T-helper 1 cell treated with Interleukin-12 subunit alpha and Interleukin-12 subunit beta and Interleukin-4 antibody, amounts not matched to agents 30 ng/mL and 1 ng/mL, for 36 hours (primary cell): ENCODE data around the gene FLOT1. TPM values are rescaled to one million over a fixed set of nuclear protein-coding genes. Genes with fewer than 3 reads are reported as not detected.
"Not testable (repeated sequence)": the region's sequence is repeated elsewhere in the genome, so short reads cannot be mapped to it uniquely, and the experiment has no call there.

Source experiments
- intact Hi-C: fragments of 100-400 bp; cut with micrococcal nuclease; formaldehyde crosslinking; loops from one replicate; pipeline ENCODE4 v1.15.1; 2024
- total RNA-seq: library from RNA; stranded (reverse); gene quantifications from 2 replicates; pipeline ENCODE4 v1.2.3, GENCODE V29; 2022

Gene FLOT1
- total RNA-seq, 1 donor from 2014 or later, result 201 TPM

DNA sequence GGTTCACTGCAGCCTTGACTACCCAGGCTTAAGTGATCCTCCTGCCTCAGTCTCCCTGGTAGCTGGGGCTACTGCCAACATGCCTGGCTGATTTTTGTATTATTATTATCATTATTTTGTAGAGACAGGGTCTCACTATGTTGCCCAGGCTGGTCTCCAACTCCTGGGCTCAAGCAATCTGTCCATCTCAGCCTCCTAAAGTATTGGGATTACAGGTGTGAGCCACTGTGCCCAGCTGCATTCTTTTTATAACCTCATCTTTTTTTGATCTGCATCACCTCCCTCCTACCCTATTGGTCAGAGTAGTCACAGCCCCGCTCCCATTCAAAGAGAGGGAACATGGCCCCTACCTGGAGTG, 25.4 kb upstream of the FLOT1 start:
- intact Hi-C loops, result loop anchor here (1.0 kb wide), 2 partner anchors 24 to 31 kb away; partner anchors contain the start of gene IER3

- intact Hi-C loops, result loop anchor here (1.0 kb wide), 2 partner anchors 23 to 30 kb away; partner anchors contain the start of gene IER3
Measured at GRCh38 chr6:30767158-30767943, 24.9 kb upstream of the FLOT1 start.

DNA sequence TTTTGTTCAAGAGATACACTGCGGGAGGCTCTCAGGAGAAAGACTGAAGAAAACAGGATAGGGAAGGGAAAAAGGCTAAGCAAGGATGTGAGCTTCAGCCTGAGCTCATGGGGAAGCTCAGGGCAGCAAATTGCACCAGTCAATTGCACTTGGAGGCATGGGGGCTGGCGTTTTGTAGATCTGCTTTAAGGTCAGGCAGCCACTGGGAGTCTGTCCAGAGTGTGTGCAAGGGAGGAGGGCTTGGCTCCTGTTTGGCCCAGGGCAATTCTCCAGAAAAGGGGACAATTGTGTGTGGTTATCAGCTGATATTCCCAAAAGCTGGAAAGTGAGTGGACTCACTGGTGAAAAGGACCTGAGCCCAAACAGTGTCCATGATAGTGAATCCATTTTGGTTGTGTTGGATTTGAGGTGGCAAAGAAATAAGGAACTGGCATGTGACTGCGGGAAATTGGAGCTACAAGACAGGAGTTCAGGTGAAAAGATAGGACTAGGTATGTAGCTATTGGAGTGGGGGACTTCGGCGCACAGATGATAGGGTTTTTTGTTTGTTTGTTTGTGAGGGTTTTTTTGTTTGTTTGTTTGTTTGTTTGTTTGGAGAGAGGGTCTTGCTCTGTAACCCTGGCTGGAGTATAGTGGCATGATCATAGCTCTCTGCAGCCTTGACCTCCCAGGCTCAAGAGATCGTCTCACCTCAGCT, 24.1 kb upstream of the FLOT1 start:
- intact Hi-C loops, result loop anchor here (1.0 kb wide), 2 partner anchors 22 to 29 kb away; partner anchors contain the start of gene IER3

DNA sequence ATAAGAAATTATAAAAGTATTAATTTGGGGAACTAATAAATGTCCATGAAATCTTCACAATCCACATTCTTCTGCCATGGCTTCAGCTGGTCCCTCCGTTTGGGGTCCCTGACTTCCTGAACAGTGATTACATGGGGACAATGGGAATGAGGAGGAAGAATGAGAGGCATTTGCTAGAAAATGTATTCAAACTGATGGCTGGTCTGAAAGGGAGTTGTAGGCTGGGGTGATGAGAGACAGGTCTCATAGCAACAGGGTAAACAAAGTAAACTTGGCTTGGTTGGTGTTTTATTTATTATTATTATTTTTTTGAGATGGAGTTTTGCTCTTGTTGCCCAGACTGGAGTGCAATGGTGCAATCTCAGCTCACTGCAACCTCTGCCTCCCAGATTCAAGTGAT, 23.0 kb upstream of the FLOT1 start:
- intact Hi-C loops, result not testable (repeated sequence)

- intact Hi-C loops, result not testable (repeated sequence)
Measured at GRCh38 chr6:30764490-30765043, 22.1 kb upstream of the FLOT1 start.

- intact Hi-C loops, result no loop called here
Measured at GRCh38 chr6:30763618-30764489, 21.4 kb upstream of the FLOT1 start.

GRCh38 chr6:30763155-30763617, 20.7 kb upstream of the FLOT1 start:
- intact Hi-C loops, result no loop called here

DNA sequence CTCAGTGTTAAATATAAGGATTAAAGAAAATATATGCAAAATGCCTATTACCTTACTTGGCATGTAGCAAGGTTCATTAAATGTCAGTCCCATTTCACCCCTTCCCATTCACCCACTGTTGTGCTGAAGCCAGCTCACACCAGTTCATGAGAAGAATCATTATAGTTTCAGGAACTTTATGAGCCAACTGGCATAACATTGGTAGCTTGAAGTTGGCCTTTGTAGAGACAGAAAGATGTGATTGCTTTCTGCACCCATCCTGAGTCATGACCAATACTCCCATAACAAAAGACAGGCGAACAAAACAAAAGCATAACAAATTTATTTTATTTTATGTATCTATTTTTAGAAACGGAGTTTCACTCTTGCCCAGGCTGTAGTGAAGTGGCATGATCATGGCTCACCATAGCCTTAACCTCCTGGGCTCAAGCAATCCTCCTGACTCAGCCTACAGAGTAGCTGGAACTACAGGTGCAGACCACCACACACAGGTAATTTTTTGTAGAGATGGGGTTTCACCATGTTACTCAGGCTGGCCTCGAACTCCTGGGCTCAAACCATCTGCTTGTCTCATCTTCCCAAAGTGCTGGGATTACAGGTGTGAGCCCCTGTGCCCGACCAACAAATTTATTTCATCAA, 19.4 kb upstream of the FLOT1 start:
- intact Hi-C loops, result no loop called here

- intact Hi-C loops, result no loop called here
Measured at GRCh38 chr6:30760549-30760948, 18.1 kb upstream of the FLOT1 start.

DNA sequence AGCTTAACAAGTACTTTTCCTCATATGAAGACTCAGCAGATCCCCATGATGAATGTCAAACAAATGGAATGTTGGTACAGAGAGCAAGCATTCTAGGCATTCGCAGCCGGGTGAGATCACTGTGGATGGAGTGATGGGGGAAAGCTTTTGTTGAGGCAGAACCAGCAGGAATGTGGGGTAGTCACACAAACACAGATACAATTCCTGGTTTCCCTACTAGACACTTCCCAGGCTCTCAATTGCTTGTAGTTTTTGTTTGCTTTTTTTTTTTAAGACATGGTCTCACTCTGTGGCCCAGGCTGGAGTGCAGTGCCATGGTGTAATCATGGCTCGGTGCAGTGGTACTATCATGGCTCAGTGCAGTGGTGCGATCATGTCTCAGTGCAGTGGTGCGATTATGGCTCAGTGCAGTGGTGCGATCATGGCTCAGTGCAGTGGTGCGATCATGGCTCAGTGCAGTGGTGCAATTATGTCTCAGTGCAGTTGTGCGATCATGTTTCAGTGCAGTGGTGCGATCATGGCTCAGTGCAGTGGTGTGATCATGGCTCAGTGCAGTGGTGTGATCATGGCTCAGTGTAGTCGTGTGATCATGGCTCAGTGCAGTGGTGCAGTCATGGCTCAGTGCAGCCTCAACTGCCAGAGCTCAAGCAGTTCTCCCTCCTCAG, 17.2 kb upstream of the FLOT1 start:
- intact Hi-C loops, result no loop called here

GRCh38 chr6:30757261-30757904, 14.9 kb upstream of the FLOT1 start:
- intact Hi-C loops, result no loop called here

GRCh38 chr6:30756405-30757003, 14.0 kb upstream of the FLOT1 start:
- intact Hi-C loops, result not testable (repeated sequence)

DNA sequence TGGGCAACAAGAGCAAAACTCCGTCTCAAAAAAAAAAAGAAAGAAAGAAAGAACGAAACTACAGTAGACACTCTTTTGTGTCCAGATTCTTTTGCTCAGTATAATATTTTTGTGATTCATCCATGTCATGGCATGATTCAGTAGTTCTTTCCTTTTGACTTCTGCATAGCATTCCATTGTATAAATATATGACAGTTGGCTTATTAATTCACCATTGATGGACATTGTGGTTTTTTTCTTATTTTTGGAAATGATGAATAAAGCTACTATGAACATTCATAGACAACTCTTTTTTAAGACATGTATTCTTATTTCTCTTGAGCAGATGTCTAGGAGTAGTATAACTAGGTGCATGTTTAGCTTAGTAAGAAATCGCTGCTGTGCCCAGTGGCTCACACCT, 12.1 kb upstream of the FLOT1 start:
- intact Hi-C loops, result no loop called here

- intact Hi-C loops, result no loop called here
Measured at GRCh38 chr6:30752157-30752927, 9.9 kb upstream of the FLOT1 start.

GRCh38 chr6:30750379-30750668, 7.8 kb upstream of the FLOT1 start:
- intact Hi-C loops, result no loop called here

GRCh38 chr6:30749554-30750378, 7.3 kb upstream of the FLOT1 start:
- intact Hi-C loops, result no loop called here

DNA sequence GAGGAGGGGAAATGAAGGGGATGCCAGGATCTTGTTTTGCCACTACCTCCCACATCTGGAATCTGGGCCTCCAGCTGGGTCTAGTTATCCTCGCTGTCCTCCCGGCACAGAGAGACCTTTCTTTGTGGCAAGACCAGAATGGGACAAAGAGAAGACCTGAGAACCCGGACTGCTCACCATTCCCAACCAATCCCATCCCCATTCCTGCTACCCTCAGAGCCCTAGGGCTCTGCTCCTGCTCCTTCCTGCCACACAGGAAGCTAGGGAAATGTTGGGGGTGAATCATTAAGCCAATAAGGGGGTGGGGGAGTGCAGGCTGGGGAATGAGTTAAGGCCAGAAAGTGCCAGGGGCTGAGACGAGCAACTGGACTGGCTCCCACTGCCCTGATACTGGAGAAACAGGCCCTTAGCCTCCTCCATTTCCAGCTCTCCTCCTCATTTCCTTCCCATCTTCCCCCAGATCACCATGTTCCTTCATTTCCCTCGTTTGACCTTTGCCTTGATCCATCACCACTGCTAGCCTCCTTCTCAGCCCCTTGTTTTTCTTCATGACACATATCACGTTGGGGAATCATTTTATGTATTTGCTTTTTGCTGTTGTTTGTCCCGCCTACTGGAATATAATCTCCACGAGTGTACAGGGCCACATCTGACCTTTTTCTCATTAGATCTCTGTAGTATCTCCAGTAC, 6.5 kb upstream of the FLOT1 start:
- intact Hi-C loops, result no loop called here
